K562 (cell line): Measurements from ENCODE around the gene TTN. TPM values are rescaled to one million over a fixed set of nuclear protein-coding genes. Genes with fewer than 3 reads are reported as not detected.

Source experiments
- ARID3A ChIP-seq: IDR thresholded peaks from 2 replicates; pipeline ENCODE4 v1.6.1; 2012; ENCODE audit warnings: low read depth, low read length, improper control_type of control experiment, borderline replicate concordance
- HDAC6 ChIP-seq: IDR thresholded peaks from 2 replicates; pipeline ENCODE4 v1.6.1; 2012; ENCODE audit warnings: low read depth, mild to moderate bottlenecking, control low read depth, inconsistent platforms, low read length, moderate library complexity
- MAFK ChIP-seq: IDR thresholded peaks from 2 replicates; pipeline ENCODE4 v1.6.1; 2011; ENCODE audit warnings: low read length, improper control_type of control experiment
- MAX ChIP-seq: sonication (generic); formaldehyde crosslinking; IDR thresholded peaks from 2 replicates; pipeline ENCODE4 v1.9.0; 2022; ENCODE audit warnings: mild to moderate bottlenecking, missing genetic modification reagents
- MBD1 ChIP-seq: fragments of 250-450 bp; sonication (Bioruptor Pico); IDR thresholded peaks from 2 replicates; pipeline ENCODE4 v1.8.0; 2022; ENCODE audit warnings: inconsistent platforms
- MYBL2 ChIP-seq, 2 experiments: fragments of 450-650 bp in 1 of 2; sonication (generic) in 1 of 2; formaldehyde crosslinking in 1 of 2; IDR thresholded peaks; 2 replicates each; pipeline versions ENCODE4 v1.6.1 to v1.8.1; 2017 to 2022; ENCODE audit warnings: borderline replicate concordance in 1 of 2, inconsistent platforms in 1 of 2, low read depth in 1 of 2, mild to moderate bottlenecking in 1 of 2, missing genetic modification reagents in 1 of 2, moderate library complexity in 1 of 2
- NFXL1 ChIP-seq: fragments of 450-650 bp; formaldehyde crosslinking; IDR thresholded peaks from 2 replicates; pipeline ENCODE4 v1.4.0; 2021; ENCODE audit warnings: mild to moderate bottlenecking
- ZBTB2 ChIP-seq: fragments of 450-650 bp; IDR thresholded peaks from 2 replicates; pipeline ENCODE4 v1.6.1; 2016; ENCODE audit warnings: antibody characterized with exemption
- ZC3H4 ChIP-seq: sonication (generic); formaldehyde crosslinking; IDR thresholded peaks from 2 replicates; pipeline ENCODE4 v1.9.0; 2021; ENCODE audit warnings: missing genetic modification reagents, borderline replicate concordance
- ZNF318 ChIP-seq, 2 experiments: fragments of 450-650 bp; IDR thresholded peaks; 2 replicates each; pipeline ENCODE4 v1.6.1; 2016; ENCODE audit warnings: mild to moderate bottlenecking in 2 of 2, borderline replicate concordance in 1 of 2, low read depth in 1 of 2, moderate library complexity in 1 of 2
- ZSCAN32 ChIP-seq: fragments of 450-650 bp; formaldehyde crosslinking; IDR thresholded peaks from 2 replicates; pipeline ENCODE4 v1.4.0; 2020; ENCODE audit warnings: mild to moderate bottlenecking, moderate library complexity
- polyA plus RNA-seq, 8 experiments: library from polyadenylated mRNA; depleted of rRNA in 4 of 8; stranded (reverse) in 5 of 8; unstranded in 3 of 8; fragments of >200 nt; fragmentation: Nextera tagmentation in 2 of 8; fragmentation: Illumina TruSeq in 1 of 8; extraction: Ambion mirVana in 2 of 8; extraction: Trizol in 1 of 8; gene quantifications; 2 replicates each; pipeline versions ENCODE4 v1.2.1 to v1.2.3, GENCODE V29; 2011 to 2014; ENCODE audit warnings: inconsistent platforms in 1 of 8, missing spikeins in 1 of 8
- total RNA-seq, 7 experiments: library from RNA; depleted of rRNA in 6 of 7; stranded (reverse); fragments of >200 nt in 6 of 7; fragmentation: Illumina TruSeq in 2 of 7; extraction: Trizol in 2 of 7; gene quantifications; 2 replicates each; pipeline versions ENCODE4 v1.2.1 to v1.2.3, GENCODE V29; 2011 to 2021; ENCODE audit warnings: low replicate concordance in 1 of 7

TTN gene
- total and polyA plus RNA-seq, 9 of the 15 experiments (the other 6 are each of a cell fraction or from before 2014, with no cell fraction given): under 0.01 to 0.20 (median 0.04) TPM; not detected in 1

GRCh38 chr2:178480227-178481181 lies 326.7 kb downstream of the TTN start, which contains the start of gene PLEKHA3 (continued):
- TF ChIP-seq ZNF318 (IDR thresholded peaks at IDR 0.05; ENCODE audit: borderline replicate concordance in 1 of 2, low read depth in 1 of 2) (no peak), MYBL2 (IDR thresholded peaks at IDR 0.05; ENCODE audit: low read depth) (no peak), MYBL2 (CRISPR knock-in tag; IDR thresholded peaks at IDR 0.05; ENCODE audit: borderline replicate concordance) (no peak), MBD1 (no peak), ARID3A (no peak), MAX (CRISPR knock-in tag) (no peak), HDAC6 (no peak), MAFK (no peak), ZC3H4 (CRISPR knock-in tag) (no peak; the same call in 1 of the 2 replicates), NFXL1 (CRISPR knock-in tag) (no peak), ZSCAN32 (CRISPR knock-in tag) (no peak), ZBTB2 (no peak)
